CD4-positive, alpha-beta T cell treated with Interferon gamma for 1 hour (primary cell): ENCODE measurements around the gene TAOK2.

ENCODE experiments used
- DNase-seq: peaks from one replicate; pipeline ENCODE4 v3.0.0-alpha.2; 2020

TAOK2 gene

DNA sequence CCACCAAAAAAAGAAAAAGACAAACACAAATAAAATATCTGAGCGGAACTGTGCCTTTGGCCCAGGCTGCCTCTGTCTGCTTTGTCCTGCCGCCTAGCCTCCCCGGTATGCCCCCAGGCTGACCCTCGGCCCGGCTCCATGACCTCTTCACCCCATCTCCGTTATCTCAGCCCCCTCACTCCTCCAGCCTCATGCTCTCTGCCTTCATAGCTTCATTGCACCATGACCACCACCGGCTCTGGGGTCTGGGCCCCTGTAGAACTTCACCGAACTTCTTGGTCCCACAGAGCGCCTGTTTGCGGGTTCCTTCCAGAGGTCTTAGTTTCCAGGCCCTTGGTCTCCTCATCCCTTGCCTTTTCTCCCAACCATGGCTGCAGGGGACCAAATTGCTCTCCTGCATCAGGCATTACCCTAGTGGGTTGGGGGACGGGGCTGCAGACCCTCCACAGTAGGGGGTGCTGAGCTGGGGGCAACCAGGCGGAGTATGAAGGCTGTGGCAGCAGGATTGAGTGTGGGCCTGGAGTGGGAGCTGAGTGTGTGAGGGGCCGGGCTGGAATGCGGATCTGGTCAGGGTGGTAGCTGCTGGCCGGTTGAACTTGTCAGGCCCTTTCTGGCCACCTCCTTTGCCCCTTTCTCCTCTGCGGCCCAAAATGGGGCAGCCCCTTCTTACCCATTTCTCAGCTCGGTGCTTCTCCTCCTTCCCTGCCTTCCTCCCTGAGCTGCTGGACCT, 14.8 kb downstream of the TAOK2 start:
- no peak for DNase-seq

DNA sequence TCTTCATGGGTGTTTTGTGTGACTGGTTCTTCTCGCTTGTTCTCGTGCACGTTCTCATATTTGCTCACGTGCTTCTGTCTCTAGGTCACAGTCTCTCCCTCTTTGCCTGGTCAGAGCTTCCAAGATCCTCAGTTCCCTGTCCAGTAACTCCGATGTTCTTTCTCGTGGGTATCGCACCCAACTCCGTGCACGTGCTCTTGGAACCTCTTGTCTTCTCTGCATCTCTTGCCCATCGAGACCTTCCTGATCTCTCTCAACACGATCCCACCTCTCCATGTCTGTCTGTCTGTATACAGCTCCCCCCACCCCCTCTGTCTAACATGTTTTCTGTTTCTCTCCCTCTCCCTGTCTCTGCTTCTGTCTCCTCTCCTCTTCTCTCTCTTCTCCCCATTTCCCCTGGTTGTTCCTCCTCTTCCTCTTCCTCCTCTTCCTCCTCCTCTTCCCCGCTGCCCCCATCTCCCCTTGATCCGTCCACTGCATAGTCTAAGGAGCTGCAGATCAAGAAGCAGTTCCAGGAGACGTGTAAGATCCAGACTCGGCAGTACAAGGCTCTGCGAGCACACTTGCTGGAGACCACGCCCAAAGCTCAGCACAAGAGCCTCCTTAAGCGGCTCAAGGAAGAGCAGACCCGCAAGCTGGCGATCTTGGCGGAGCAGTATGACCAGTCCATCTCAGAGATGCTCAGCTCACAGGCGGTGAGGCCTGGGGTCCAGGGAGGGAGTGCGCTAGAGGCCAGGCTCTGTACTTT, 15.6 kb downstream of the TAOK2 start:
- no peak for DNase-seq

DNA sequence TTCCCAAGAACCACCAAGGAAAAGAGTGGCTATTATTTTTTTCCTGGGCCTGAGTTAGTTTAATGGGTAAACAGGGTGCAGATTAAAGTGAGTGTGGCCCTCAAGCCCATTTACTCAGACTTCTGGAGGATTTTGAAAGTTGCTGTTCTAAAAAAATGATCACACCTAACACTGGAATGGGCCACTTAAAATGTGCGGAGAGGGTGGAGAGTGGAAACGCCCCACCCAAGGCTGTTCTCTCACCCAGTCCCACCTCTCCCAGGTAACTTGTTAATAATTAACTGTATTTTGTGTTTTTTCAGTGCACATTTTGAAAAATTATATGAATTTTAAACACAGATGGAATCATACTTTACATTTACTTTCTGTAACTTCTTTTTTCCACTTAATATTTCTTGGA, 16.4 kb downstream of the TAOK2 start:
- DNase-seq: no peak

DNA sequence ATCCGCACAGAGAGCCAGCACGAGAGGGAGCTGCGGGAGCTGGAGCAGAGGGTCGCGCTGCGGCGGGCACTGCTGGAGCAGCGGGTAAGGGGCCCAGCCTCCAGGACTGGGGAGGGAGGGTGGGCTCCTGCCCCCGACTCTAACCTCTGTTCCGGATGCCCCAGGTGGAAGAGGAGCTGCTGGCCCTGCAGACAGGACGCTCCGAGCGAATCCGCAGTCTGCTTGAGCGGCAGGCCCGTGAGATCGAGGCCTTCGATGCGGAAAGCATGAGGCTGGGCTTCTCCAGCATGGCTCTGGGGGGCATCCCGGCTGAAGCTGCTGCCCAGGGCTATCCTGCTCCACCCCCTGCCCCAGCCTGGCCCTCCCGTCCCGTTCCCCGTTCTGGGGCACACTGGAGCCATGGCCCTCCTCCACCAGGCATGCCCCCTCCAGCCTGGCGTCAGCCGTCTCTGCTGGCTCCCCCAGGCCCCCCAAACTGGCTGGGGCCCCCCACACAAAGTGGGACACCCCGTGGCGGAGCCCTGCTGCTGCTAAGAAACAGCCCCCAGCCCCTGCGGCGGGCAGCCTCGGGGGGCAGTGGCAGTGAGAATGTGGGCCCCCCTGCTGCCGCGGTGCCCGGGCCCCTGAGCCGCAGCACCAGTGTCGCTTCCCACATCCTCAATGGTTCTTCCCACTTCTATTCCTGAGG, 17.4 kb downstream of the TAOK2 start:
- no peak for DNase-seq

DNA sequence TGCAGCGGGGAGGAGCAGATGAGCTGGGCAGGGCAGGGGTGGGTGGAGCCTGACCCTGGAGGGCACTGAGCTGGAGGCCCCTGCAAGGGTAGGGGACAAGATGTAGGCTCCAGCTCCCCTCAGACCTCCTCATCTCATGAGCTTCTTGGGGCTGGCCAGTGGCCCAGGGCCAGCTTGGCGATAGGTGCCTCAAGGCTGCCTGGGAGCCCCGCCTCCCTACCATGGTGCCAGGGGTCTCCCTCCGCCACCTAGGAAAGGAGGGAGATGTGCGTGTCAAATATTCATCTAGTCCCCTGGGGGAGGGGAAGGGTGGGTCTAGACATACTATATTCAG, 17.9 kb downstream of the TAOK2 start:
- no peak for DNase-seq

DNA sequence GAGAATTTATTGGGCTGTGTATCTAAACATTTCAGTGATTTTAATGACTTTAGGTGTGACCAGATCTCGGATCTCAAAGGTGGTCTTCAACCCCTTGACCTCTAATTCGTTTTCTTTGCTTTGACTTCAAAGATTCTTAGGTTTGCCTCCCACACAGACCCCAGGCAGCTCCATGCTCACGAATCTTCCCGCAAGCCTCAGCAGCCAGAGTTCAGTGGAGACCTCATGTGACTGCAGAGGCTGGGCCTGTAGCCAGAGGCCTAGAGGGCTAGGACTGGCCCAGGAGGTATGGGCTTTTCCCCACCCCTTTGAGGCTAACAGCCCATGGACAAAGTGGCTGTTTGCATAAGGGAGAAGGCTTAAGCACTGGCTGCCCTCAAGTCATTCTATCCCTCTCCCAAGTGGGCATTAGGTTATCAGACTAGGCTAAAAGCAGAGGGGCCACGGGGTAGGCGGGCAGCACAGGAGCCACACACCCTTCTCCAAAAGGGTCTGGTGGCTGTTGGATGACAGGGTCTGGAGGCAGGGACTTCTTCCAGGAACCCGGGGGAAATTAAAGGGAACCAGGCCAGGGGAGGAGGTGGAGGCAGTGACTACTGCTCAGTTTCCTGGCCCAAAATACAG, 18.8 kb downstream of the TAOK2 start:
- DNase-seq: no peak

DNA sequence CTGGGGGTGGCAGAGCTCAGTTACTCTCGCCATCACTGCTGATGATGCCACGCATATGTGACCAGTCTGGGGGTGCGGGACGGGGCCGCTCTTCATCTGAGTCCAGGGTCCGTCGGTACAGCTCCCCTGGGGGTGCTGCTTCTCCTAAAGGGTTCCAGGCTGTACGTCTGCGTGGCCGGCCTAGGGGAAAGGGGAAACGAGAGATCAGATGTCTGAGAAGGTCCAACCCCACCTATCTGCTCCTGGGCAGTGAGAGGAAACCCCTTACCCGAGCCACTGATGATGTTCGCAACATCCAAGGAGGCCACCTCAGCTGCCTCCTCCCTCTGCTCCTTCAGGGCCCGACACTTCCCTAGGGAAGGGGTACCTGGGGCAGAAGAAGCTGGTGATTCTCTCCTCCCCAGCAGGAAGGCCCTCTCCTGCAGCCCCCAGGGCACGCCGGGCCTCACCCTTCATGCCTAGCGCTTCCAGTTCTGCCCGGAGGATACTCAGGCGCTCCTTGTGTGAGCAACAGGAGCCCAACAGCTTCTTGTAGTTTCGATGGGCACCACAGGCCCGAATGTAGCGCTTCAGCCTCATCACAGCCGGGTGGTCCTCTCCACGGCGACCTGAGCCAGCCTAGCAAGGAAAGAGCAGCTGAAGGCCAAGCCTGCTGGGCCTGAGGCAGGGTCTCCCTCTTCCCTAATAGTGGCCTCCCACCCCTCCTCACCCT, 19.7 kb downstream of the TAOK2 start:
- no peak for DNase-seq

DNA sequence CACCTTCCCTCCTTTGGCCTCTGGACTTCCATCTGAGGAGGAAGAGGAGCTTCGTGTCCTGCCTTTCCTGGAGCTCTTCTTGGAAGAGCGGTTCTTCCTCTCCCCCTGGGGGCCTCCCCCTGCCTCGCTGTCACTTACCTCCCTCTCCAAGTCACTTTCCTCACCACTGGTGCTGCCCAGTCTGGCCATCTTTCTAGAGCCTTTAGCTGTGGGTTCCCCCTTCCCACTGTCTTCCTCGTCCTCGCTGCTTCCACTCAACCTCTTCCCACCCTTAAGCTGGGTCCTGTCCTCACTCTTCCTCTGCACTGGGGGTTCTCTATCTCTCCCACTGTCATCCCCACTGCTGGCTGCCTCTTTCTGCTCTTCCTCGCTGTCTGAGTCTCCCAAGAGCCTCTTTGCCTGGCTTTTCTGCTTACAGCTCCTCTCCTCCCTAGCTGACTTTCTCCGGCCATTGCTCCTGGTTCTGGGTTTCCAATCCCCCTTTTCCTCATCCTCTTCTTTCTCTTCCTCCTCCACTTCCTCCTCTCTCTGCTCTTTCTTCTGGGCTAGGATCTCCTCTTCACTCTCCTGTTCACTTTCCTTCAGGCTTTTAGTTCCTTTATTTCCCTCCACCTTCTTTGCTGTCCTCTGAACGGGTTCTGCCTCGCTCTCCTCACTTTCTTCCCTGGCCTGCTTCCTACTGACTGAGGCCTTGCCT, 20.4 kb downstream of the TAOK2 start:
- DNase-seq: no peak

DNA sequence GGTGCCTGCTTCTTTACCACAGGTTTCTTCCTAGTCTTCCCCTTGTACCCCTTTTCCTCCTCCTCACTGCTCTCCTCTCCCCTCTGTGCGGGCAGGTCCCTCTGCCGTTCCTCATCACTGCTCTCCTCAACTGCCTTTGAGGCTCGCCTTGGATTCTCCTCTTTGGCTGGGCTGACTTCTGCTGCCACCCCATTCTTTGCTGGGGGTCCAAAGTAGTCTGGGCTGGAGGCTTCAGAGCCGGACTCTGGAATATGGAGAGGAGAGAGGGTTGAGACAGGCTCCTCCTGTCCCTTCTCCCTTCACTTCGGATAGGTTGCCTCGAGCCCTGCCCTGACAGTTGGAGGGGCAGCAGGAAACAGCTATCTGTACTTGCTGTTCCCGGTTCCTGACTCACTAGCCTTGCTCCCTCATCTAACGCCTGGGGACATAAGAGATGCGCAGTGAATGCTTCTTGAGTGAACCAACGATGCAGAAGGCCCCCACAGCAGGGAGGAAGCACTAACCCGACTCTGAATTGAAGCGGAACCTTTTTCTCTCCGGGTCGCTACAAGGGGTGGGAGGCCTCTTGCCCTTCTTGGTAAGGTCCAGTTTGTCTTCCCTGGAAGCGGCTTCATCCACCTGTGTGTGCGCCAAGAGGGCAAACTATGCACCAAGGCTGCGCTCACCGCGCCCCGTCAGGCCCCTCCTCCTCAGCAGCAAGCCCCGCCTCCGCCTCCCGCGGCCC, 21.1 kb downstream of the TAOK2 start:
- DNase-seq: peak; percentile 74

DNA sequence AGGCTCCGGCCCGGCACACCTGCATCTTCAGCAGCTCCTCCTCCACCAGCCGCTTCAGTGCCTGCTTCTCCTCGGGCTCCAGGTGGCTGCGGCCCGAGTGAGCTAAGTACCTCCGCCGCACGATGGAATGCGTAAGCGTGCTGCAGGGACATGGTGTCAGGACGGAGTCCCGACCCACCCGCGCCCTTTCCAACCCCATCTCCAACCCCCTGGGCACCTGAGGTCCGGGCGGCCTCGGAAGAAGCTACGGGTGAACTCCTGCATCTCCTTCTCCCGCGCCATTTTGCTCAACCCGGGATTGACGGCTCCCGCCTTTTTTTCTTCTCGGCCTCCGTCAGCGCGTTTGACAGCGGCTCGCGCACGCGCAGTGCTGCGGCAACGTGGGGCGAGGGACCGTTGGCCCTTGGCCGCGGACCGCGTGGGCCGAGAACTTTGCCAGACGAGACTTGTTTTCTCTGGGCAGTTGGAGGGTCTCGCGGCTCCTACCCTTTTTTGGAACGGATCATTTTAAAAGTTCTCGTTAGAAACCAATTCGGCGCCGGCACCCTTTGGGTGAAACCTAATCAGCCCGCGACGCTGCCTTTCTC, 21.7 kb downstream of the TAOK2 start, which contains the start of gene HIRIP3:
Gene HIRIP3, minus strand, starts transcription at position 294 of the 587 bp plus-strand sequence. Its CDS starts 12 bp downstream, at position 282.
- peak; percentile 84 for DNase-seq

DNA sequence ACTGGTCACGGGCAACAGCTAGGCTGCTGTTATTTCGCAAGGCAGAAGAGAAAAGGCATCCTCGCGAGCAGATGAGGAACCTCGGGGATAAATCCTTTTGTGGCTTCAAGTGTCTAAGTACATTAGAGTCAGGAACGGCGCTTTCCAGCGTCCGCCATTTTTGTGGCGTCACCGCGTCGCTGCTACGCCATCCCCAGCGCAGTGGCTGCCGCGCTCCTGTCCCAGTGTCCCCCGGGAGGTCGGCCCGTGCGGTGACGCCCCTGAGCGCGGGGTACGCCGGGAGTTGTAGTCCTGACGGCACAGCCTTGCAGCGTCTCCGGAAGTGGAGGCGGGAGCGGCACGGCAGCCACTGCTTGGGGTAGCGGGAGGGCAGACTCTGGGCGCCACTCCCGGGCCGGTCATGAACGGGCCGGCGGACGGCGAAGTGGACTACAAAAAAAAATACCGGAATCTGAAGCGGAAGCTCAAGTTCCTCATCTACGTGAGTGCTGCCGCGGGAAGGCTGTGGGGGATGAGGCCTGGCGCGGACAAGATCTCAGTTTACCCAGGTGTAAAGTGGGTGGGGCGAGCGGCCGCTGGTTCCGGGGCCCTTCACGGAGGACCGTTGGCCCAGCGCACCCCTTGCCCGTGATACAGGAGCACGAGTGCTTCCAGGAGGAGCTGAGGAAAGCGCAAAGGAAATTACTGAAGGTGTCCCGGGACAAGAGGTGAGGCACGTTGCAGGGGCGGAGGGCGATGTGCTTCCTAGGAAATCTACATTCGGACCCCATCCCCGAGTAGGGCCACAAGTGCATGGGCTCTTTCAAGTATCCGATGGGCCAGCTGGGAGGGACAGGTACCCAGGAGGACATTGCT, 22.5 kb downstream of the TAOK2 start, which contains the start of gene INO80E:
Gene INO80E, plus strand, starts transcription at position 331 of the 855 bp plus-strand sequence. Its CDS starts 70 bp downstream, at position 401.
- peak; percentile 97 for DNase-seq

DNA sequence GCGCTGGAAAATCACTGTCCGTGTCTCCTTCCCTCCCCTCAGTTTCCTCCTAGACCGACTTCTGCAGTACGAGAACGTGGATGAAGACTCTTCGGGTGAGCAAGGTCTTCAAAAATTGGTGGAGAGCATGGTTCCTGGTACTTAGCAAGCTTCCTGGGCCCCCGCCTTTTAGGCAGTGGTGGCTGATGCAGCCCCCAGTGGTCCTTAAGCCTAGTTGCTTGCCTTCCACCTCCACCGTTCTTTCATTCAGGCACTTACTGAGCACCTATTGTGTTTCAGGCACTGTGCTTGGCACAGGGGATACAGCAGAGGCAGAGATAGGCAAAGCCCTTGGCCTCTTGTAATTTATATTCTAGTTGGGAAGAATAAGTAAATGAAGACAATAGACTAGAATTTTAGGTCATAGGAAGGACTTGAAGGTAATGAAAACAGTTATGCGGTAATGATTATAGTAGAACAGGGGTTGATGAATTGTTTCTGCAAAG, 23.1 kb downstream of the TAOK2 start:
- no peak for DNase-seq

DNA sequence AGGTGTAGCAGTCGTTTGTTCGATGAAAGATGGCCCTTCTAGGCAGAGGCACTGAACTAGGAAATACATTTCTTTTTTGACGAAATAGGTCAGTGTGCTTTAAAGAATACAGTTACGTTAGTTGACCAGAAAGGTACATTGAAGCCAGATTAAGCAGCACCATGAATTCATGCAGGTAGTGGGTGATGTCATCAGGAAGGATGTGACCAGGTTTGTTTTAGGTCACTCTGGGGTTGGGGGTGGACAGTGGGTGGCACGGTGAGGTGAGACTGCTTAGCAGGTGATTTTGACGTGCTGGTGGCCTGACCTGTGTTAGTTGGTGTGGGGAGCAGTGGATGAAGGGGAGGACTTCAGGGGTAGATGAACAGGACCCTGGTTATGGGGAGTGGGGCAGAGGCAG, 25.9 kb downstream of the TAOK2 start:
- DNase-seq: no peak

DNA sequence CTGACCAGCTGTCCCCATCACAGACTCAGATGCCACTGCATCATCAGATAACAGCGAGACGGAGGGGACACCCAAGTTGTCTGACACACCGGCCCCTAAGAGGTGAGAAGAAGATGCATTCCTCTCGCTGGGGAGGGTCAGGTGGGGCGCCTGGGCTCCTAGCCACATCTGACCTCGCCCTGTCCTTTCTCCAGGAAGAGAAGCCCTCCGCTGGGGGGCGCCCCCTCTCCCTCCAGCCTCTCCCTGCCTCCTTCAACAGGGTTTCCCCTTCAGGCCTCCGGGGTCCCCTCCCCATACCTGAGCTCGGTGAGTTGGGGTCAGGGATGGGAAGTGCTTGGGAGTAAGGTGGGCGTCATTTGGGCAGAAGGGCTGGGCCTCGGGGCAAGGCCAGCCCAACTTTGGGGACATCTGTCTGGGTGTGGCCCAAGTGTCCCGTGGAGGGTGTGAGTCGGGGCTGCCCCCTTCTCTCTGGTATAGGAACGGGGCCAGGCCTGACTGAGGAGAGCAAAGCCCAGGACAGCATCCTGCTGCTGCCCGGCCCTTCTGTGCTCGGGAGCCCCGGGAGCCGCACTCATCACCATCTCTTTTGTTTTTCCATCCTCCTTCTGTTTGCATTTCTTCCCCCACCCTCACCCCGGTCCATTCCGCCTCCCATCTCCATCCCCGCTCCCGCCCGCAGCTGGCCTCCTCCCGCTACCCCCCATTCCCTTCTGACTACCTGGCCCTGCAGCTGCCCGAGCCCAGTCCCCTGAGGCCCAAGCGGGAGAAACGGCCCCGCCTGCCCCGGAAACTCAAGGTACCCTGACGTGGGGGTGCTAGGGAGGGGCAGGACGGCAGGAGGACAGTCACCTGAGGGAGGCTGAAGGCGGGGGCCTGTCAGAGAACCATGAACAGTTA, 27.3 kb downstream of the TAOK2 start:
- DNase-seq: no peak

DNA sequence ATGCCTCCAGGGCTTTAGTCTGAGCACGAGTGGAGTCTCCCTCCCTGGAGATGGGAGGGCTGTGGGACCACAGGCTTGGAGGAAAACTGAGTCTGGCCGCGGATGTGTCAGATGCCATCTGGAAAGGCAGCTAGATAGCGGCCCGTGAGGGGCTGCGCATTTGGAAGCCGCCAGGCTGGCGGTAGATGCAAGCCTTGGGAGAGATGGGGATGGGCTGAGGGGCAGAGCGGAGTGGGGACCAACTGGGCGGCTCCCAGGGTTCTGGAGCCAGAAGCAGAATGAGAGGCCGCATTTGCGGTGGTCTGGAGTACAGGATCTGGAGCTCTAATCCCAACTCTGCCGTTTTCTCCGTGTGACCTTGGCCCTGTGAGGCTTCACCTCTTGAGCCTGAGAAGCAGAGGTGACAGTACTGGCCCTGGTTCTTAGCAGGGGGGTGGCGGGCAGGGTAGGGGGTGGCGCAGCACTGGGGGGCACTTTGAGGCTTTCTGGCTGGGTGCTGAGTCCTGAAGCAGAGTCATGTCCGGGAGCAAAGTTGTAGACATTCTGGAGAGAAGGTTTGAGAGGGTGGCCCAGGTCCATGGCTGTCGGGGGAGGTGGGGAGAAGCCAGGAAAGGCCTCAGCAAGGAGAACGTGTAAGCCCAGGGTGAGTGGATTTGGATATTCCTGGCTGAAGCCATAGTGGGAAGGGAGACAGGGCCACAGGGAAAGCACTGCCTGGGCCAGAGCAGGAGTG, 29.1 kb downstream of the TAOK2 start:
- DNase-seq: no peak

DNA sequence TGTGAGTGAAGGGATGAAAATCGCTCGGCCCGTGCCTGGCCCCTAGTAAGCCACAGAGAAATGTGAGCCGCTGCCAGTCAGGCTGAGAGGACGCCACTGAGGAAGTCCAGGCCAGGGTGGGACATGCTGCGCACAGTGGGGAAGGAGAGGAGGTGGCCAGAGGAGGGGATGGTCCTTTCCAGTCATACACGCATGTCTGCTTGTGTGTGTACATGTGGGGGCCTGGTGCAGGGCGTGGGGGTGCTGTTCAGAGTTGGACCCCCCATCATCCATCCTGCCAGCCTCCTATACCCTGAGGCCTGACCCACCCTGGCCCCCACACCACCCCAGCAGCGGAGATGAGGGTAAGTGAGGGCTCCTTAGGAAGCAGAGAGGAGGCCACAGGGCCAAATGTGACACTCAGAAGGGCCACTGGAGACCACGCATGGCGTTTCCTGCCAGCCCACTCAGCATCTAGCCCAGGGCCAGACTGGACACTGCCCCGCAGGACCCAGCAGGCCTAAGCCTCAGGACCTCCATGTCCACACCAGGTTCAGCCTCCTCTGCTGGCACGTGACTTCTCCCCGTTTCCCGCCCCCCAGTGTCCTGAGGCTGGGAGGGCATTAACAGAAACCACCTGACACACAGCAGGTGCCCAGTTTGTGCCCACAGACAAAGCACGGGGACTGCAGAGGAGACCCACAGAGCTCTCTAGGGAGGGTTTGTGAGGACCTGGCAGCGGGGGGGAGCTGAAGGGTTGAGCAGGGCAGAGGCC, 30.2 kb downstream of the TAOK2 start:
- no peak for DNase-seq

DNA sequence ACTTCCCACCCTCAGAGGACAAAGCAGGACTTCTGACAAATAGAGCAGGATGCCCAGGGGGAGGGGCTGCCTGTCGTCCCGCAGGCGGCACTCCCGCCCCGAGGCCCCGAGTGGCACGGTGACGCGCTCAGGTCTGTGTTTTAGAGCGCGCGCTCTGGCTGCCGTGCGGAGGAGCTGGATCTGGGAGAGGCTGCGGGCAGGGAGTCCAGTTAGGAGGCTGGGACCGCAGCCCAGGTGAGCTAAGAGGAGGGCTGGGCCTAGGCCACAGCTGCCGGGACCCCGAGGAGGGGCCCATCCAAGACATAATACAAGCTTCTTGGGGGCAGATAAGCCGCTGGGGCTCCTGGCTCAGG, 30.7 kb downstream of the TAOK2 start:
- no peak for DNase-seq
